Melanocyte of skin (primary cell): Measurements from ENCODE around the gene MTIF2. TPM values are rescaled to one million over a fixed set of nuclear protein-coding genes. Genes with fewer than 3 reads are reported as not detected.

Experiments
- small RNA-seq, 2 donors: library from RNA; depleted of rRNA; stranded (forward); fragments of <200 nt; gene quantifications; one replicate each; pipeline ENCODE3, GENCODE V24; 2012
- total RNA-seq, 2 donors: library from RNA; depleted of rRNA; stranded (reverse); fragments of >200 nt; gene quantifications; 2 replicates each; pipeline ENCODE4 v1.2.3, GENCODE V29; 2012

Gene MTIF2
- 10 to 100 TPM; 37.2 to 42.3 TPM for total RNA-seq

GRCh38 chr2:55268907-55269644 is at the start of gene MTIF2:
MTIF2 (minus strand) TSS chr2:55269231; CDS start chr2:55263858, 5,373 bp downstream.

GRCh38 chr2:55232084-55232862 is 36.8 kb downstream of the MTIF2 start, which contains the start of the genes CLHC1 and RPS27A:
CLHC1 (minus strand) TSS chr2:55232293; CDS start chr2:55222411, 9,882 bp downstream.
RPS27A (plus strand) TSS chr2:55232688; CDS start chr2:55232825, 137 bp downstream.

Small RNAs within 50 kb of the gene (small RNA-seq; reads per million reads assigned to genes)
- 0 reads per million in 2 donors for gene RF00019

Other genes starting within 250 kb of the MTIF2 start
- 100 to 1,000 TPM; 127 to 158 TPM for gene RTN4, start 218.8 kb downstream of the MTIF2 start, total RNA-seq
- gene CLHC1, start 36.9 kb downstream of the MTIF2 start, total RNA-seq, result 1 to 10 TPM; 3.1 to 8.0 TPM
- gene RPS27A, start 36.5 kb downstream of the MTIF2 start, total RNA-seq, result 100 to 1,000 TPM; 410 to 463 TPM
- 10 to 100 TPM; 35.3 to 57.8 TPM for gene CCDC88A, start 150.6 kb upstream of the MTIF2 start, total RNA-seq